ENCODE measurements around the gene LMO7. TPM values are rescaled to one million over a fixed set of nuclear protein-coding genes. Genes with fewer than 3 reads are reported as not detected.
A peak's percentile ranks its signal among the peaks of the same experiment; 100 is the strongest.

The LMO7 gene
- total and polyA plus RNA-seq, 2 of the 13 experiments (the other 11 are each of a cell fraction or from before 2014, with no cell fraction given) = 34.0 to 121 TPM

DNA sequence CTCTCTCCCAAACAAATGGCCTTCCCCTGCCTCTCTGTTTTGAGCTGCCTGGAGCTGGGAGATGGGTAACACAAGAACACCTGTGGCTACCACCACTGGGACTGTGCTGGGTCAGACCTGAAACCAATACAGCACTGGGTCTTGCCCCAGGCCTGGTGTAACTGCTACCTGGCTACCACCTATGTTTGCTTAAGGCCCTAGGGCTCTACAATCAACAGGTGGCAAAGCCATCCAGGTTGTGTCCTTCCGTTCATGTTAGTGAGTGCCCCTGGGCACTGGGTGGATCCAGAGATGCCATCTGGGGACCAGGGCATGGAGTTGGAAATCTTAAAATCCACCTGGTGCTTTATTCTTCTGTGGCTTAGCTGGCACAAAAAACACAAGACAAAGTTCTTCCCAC is 18.9 kb upstream of the LMO7 start:
- POLR2A ChIA-PET = no interaction called here
- Histone ChIP-seq H3K27me3 (ENCODE audit: control insufficient read depth in 1 of 2, insufficient read depth in 2 of 2, low read length in 2 of 2) (no peaks in the 10 kb centered on the region), H3K79me2 (ENCODE audit: insufficient read depth, low read length) (no peaks in the 10 kb centered on the region), H3K36me3 (replicated peaks in 1 of 2; ENCODE audit: control insufficient read depth in 1 of 2, insufficient read depth in 2 of 2, low read length in 2 of 2) (no peaks in the 10 kb centered on the region; a peak in 1 of 5 replicates), H4K20me1 (ENCODE audit: insufficient read depth, low read length) (no peaks in the 10 kb centered on the region), H3K4me2 (ENCODE audit: low read depth, low read length) (no peak overlapping the region), H3K27ac (ENCODE audit: extremely low read length, insufficient read depth, low read length) (no peak overlapping the region), H3K9me3 (ENCODE audit: low read length) (no peaks in the 10 kb centered on the region), H3K9ac (ENCODE audit: insufficient read depth, low read depth, low read length) (no peak overlapping the region), H3K4me1 (ENCODE audit: insufficient read depth, low read length) (no peaks in the 10 kb centered on the region), H3K4me3 (replicated peaks in 1 of 3; ENCODE audit: insufficient read depth in 1 of 3, low read depth in 2 of 3, low read length in 3 of 3) (no peak overlapping the region), H2AFZ (ENCODE audit: low read length) (no peak overlapping the region)
- peak; percentile 44 for ATAC-seq
- in situ Hi-C loops (cut with HindIII; ENCODE audit: extremely low pct_ligation_motif_present, low pct_unique_long_range_greater_than_20kb) = no loop called here
- no peak for FAIRE-seq
- 100% methylated on average over 1 of the region's 1 CpG for WGBS (ENCODE audit: low lambda C conversion rate)
- BruUV-seq (replicated peaks) = no TSS peak
- intact Hi-C loops (cut with micrococcal nuclease; ENCODE audit: unreplicated experiment) = no loop called here
- no peak for DNase-seq (ENCODE audit: low spot score)
- CTCF ChIA-PET (ENCODE audit: low intra/inter-chr PET ratio, low total read pairs) = no interaction called here
- TF ChIP-seq HOXA9 (CRISPR knock-in tag; IDR thresholded peaks at IDR 0.05; ENCODE audit: borderline replicate concordance) (no peak), ZNF501 (CRISPR knock-in tag; IDR thresholded peaks at IDR 0.05) (no peak), ZNF768 (CRISPR knock-in tag; IDR thresholded peaks at IDR 0.05) (no peak), FOXP1 (IDR thresholded peaks at IDR 0.05) (no peak), FOXP1 (CRISPR knock-in tag; IDR thresholded peaks at IDR 0.05) (no peak), ZNF737 (CRISPR knock-in tag; IDR thresholded peaks at IDR 0.05; ENCODE audit: borderline replicate concordance) (no peak), ATRX (CRISPR knock-in tag; IDR thresholded peaks at IDR 0.05; ENCODE audit: borderline replicate concordance) (no peak), SAP130 (CRISPR knock-in tag; IDR thresholded peaks at IDR 0.05; ENCODE audit: low read depth) (no peak), HIVEP1 (CRISPR knock-in tag; IDR thresholded peaks at IDR 0.05) (no peak), NFATC3 (CRISPR knock-in tag; IDR thresholded peaks at IDR 0.05) (no peak), TRAFD1 (CRISPR knock-in tag; IDR thresholded peaks at IDR 0.05; ENCODE audit: borderline replicate concordance) (no peak), PBX2 (CRISPR knock-in tag; IDR thresholded peaks at IDR 0.05) (no peak), ZNF30 (CRISPR knock-in tag; IDR thresholded peaks at IDR 0.05) (no peak), NR2F1 (CRISPR knock-in tag; IDR thresholded peaks at IDR 0.05) (no peak), SMAD3 (CRISPR knock-in tag; IDR thresholded peaks at IDR 0.05) (no peak)

All from HepG2 (cell line).